ENCODE measurements around the gene SPPL3.

DNA sequence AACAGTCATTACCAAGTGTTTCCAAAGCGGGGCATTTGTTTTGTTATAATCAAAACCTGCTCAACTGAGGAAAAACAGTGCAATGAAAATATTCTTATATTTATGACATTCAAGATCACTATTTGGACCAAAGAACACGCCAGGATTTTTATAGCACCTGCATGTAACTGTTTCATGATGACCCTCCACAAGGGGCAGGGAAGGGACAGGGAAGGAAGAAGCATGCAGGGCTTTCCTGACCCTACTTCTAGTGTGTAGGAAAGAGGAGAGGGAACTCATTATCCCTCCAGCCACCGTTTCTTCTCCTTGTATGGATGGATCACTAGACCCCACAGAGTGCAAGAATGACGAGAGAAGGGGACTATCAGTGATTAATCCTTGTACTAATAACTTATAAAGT is 49.4 kb downstream of the SPPL3 start:
- TF ChIP-seq POLR2A (IDR thresholded peaks at IDR 0.05; ENCODE audit: low read length), result no peak
- TF ChIP-seq GATA1 (IDR thresholded peaks at IDR 0.05; ENCODE audit: low read depth, low read length), result no peak

Data from erythroblast (primary cell).